GM19025 (cell line): ENCODE data around the gene ODC1.
A peak's percentile ranks its signal among the peaks of the same experiment; 100 is the strongest.
"Not testable (repeated sequence)": the region's sequence is repeated elsewhere in the genome, so short reads cannot be mapped to it uniquely, and the experiment has no call there.

ENCODE experiments used
- ATAC-seq: cut with Tn5 transposase; IDR thresholded peaks from one replicate; pipeline ENCODE4 v1.9.1; 2021; ENCODE audit warnings: mild to moderate bottlenecking, low read depth, moderate library complexity; ENCODE audit not compliant: unreplicated experiment

Gene ODC1

GRCh38 chr2:10447895-10448575 lies at the start of gene ODC1:
ODC1 (minus strand) TSS chr2:10448327; CDS start chr2:10445032, 3,295 bp downstream.
- peak; percentile 75 for ATAC-seq

- no peak for ATAC-seq
Observed at GRCh38 chr2:10497797-10498251, 49.7 kb upstream of the ODC1 start.

- no peak for ATAC-seq
Observed at GRCh38 chr2:10495988-10496313, 47.8 kb upstream of the ODC1 start.

GRCh38 chr2:10495311-10495987 lies 47.3 kb upstream of the ODC1 start:
- ATAC-seq = no peak

- ATAC-seq = no peak
Observed at GRCh38 chr2:10494351-10495066, 46.4 kb upstream of the ODC1 start.

- peak; percentile 98 for ATAC-seq
Observed at GRCh38 chr2:10493634-10494281, 45.6 kb upstream of the ODC1 start.

GRCh38 chr2:10493075-10493633 lies 45.0 kb upstream of the ODC1 start:
- ATAC-seq = no peak

DNA sequence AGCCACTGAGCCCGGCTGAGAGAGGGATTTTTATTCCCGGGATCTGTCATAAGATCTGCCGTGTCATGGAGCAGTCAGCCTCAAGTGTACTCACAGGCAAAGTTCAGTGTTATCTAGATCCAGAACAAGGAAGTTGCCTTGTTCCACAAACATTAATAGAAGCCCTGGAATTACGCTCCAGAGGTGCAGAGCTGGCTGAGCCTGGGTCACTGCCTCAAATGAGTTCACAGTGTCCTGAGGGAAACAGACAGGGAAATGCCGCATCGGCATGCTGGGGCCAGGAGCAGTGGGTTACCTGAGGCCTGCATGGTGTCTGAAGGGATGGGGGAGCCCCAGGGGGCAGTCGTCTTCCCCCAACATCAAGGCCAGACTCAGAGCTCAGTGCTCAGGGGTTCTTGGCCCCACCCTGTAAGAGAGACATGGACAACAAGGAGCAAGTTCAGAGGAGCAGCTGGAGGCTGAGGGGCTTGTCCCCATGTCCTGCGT lies 42.7 kb upstream of the ODC1 start:
- ATAC-seq = no peak

- no peak for ATAC-seq
Observed at GRCh38 chr2:10489842-10490555, 41.9 kb upstream of the ODC1 start.

- ATAC-seq = not testable (repeated sequence)
Observed at GRCh38 chr2:10488142-10488541, 40.0 kb upstream of the ODC1 start.

DNA sequence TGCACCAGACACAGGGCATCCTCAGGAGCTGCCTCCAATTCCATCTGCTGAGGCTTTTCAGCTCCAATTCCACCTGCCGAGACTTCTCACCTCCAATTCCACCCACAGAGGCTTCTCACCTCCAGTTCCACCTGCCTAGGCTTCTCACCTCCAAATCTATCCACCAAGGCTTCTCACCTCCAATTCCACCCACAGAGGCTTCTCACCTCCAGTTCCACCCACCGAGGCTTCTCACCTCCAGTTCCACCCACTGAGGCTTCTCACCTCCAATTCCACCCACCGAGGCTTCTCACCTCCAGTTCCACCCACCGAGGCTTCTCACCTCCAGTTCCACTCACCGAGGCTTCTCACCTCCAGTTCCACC lies 39.6 kb upstream of the ODC1 start:
- ATAC-seq = not testable (repeated sequence)

DNA sequence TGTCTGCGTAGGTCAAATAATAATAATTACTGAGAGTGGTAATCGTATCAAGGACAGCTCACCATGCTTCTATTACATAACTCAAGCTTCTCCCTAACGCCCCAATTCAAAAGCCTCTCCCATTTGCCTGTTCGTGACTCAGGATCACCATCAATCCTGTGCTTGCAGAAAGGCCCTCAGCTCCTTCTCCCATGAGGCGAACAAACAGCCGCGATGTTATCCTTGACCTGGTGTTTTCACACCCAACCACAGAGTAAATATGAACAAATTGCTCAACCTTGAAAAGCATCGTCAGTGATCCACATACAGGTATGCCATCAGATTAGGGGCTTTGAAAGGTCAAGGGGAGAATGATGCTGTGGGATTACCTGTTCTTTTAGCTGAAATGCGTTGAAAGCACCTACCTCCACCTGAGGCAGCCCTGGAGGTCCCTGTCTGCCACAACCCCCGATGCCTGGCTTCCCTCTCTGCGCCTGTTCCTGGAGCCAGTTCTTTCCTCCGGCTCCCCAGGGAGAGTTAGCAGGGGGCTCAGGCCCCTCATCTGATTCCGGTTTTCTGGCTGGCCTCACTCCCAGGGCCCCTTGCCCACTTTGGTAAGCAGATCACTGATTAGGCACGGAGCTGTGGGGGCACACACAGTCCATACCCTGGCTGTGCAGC lies 39.1 kb upstream of the ODC1 start:
- ATAC-seq = no peak

DNA sequence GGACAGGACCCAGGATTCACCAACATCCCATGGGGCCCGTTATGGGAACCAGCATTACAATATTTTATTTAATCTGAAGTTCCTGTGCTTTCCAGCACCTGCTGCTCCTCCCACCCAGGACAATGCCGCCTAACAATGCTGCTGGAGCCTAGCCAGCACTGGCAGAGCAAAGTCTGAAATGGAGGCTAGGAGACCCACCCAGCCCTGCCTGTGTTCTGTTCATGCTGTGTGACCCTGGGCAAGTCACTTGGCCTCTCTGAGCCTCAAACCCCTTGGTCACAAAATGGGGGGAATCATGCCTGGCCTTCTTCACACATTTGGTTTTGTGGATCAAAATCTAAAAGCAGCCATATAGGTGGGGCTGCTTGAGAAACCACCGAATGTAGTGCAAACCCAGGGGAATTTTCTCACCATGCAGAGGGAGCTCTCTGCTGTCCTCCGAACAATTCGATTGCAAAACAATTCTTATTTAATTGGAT lies 38.5 kb upstream of the ODC1 start:
- no peak for ATAC-seq

- no peak for ATAC-seq
Observed at GRCh38 chr2:10486091-10486490, 38.0 kb upstream of the ODC1 start.

DNA sequence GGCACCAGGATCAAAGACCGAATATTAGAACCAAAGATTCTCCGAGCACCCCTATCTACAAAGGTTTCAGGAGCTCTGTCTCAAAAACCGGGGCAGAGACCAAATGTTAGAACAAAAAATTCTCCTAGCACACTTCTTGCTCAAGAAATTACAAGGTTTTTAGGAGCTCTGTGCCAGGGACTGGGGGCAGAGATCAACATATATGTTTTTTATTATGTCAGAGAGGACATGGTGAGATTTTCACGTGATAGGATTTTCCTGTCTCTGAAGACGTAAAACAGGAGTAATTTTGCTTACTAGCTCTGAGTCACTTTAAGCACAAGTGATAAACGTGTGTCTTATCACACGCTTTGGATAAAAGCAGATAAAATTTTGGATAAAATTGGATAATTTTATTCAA lies 34.8 kb upstream of the ODC1 start:
- ATAC-seq = no peak

DNA sequence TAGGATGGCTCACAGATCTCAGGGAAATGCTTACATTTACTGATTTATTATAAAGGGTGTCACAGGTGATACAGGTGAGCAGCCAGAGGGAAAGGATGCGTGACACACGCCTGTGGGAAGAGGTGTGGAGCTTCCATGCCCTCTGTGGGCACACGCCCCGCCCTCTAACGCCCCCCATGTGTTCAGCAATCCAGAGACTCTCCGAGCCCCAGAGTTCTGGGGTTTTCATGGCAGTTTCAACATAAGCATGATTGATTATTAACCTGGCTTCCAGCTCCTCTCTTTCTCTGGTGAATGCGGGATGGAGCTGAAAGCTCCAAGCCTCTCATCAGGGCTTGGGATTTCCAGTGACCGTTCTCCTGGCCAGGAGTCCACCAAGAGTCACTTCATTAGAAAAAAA lies 34.3 kb upstream of the ODC1 start:
- ATAC-seq = no peak

DNA sequence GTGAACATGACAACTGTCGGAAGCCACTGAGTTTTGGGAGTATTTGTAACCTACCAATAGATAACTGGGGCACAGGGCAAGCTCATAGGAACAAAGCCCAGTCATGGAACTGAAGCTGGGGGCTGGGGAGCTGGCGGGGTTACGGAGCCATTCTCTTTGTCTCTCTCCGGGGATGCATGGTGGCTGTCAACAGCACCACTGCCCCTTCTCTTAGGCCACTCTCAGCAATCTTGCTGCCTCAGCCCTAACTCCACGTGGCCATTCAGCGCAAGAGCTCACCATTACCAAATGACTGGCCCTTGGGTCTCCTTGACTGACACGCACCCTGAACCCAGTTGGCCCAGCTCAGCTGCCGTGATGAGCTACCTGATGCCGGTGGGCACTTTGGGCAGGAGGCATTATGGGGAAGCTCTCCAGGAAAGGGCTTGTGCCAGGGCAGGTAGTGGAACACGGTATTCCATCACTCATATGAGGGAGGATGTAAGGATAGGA lies 33.6 kb upstream of the ODC1 start:
- no peak for ATAC-seq

DNA sequence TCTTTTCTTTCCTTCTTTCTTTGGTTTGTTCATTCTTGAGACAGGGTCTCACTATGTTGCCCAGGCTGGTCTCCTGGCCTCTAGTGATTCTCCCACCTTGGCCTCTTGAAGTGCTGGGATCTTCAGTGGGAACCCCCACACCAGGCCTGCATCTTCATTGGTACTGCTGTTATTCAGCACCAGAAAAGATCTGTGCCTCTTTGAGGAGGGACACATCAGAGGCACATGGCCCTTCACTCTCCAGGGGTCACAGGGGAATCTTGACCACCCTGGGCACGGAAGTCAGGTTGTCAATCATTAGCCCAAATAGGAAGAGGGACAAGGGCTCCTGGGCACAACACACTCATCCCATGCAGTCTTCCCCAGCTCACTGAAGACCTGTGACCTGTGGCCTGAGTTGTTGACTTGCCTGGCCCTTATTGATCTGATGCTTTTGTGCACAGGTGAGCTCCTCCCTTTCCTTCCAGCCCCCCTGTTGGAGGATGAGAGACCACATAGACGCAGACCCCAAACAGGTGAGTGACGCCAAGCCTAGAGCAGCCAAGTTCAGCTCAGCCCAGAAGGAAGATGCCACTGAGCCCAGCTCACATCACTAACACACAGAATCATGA lies 33.0 kb upstream of the ODC1 start:
- no peak for ATAC-seq
